ENCODE data around the gene PIP4K2B.

PIP4K2B gene

DNA sequence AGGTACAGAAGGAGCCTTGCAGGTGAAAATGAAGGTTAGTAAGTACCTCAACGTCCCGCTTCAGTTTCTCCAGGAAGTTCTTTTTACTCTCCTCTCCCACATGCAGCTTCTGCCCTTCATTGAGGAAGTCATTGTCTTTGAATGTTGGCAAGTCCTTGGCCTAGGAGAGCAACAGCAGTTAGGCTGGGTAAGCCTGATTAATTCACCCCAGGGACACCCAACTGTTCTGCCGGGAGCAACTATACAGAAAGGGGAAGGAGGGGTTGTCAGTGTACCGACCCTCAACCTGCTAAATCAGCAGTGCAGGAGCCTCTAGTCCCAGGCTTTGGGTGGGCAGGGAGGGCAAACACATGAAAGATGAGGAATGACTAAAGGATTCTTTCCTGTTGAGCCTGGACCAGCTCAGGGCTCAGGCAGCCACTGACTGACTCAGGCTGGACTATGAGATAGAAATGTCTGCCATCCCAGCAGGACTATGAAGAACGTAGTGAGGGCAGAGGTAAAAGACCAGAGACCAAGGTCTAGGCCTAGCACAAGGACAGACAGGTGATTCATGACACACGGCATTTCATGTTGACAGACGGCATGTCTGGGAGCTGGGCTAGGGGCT, 21.6 kb downstream of the PIP4K2B start:
- DNase-seq (ENCODE audit: low spot score), result no peak

GRCh38 chr17:38773258-38773657, 26.1 kb downstream of the PIP4K2B start:
- no peak for DNase-seq (ENCODE audit: low spot score)

GRCh38 chr17:38768417-38768816, 30.9 kb downstream of the PIP4K2B start:
- no peak for DNase-seq (ENCODE audit: low spot score)

- DNase-seq (ENCODE audit: low spot score), result no peak
Measured at GRCh38 chr17:38766341-38766740, 33.0 kb downstream of the PIP4K2B start.

GRCh38 chr17:38762231-38762630, 37.1 kb downstream of the PIP4K2B start:
- DNase-seq (ENCODE audit: low spot score), result no peak

DNA sequence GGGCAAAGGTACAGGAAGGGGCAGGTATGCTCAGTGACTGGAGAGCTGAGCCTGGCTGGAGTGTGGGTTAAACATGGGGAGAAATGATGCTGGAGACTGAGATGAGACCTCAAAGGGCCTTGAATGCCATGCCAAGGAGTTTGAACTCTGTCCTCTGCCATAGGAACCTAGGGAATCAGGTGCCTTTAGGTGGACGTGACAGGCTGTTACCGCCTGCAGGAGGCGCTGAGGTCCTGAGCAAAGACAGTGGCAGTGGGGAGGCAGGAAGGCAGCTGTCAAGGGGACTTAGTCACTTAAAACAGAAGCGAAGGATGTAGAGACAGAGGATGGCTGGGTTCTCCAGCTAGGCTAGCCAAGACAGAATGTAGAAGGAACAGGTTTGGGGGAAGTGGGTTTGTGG, 37.7 kb downstream of the PIP4K2B start:
- no peak for DNase-seq (ENCODE audit: low spot score)

DNA sequence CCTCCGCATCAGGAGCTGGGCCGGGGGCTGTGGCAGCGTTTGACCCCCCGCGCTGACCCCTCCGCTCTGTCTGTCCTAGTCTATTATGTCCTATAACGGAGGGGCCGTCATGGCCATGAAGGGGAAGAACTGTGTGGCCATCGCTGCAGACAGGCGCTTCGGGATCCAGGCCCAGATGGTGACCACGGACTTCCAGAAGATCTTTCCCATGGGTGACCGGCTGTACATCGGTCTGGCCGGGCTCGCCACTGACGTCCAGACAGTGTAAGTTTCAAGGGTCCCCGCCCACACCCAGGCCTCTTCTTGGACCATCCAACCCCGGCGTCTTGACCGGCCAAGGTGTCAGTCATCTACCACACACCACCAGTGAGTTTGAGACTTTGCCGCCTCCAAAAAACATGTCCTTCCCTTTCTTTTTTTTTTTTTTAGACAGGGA, 46.3 kb downstream of the PIP4K2B start:
- DNase-seq (ENCODE audit: low spot score), result no peak

GRCh38 chr17:38752308-38753070, 46.9 kb downstream of the PIP4K2B start, which contains the start of gene PSMB3:
PSMB3 (plus strand) TSS chr17:38752741; CDS start chr17:38752827, 86 bp downstream.
- peak; percentile 98 for DNase-seq (ENCODE audit: low spot score)

DNA sequence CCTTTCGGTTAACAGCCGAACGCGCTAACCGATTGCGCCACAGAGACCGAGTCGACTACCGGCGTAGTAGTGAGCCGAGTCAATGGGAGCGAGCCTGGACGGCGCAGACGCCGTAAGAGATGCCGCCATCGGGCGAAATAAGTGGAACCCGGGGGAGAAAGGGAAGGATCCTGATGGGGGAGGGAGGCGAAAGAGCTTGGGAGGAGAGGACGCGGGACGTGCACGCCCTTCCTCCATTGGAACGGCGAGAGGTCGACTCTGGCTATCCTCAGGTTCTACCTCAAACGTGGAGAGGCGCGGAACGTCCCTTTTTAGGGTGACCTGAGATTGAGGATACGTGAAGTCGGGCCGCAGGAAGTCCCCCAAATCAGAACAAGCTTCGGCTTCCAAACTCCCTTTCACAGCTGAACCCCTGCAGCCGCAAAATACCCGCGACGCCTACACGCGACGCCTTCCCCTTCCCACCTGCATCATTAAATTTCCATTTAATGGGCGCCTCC, 47.5 kb downstream of the PIP4K2B start:
- peak; percentile 58 for DNase-seq (ENCODE audit: low spot score)

DNA sequence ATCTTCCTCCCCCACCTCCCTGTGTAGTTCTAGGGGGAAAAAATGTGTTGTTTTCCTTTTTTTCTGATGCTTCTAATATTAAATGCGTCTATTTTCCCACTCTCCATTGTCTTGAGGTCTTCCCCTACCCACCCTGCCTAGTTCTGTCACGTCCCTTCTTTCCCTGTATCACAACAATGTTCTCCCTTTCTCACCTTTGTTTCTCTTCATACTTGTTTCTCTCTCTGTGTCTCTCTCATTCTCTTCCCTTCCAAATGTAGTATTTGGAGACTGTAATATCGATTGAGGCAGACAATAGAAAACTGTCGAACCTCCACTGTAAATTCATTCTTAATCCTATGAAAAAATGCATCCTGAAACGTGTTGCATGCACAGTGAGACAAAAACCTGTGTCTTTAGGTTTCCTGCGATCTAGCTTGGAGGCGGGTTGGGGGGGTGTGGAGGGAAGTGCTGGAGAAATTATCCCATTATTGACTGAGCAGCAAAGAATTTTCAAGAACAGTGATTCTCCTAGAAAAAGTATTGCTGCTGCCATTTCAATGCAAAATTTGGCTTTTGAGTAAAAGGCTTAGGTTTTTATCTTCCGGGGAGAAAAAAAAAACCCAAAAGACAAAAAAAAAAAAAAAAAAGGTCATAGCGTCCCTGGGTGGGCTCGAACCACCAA, 48.1 kb downstream of the PIP4K2B start:
- DNase-seq (ENCODE audit: low spot score), result no peak

DNA sequence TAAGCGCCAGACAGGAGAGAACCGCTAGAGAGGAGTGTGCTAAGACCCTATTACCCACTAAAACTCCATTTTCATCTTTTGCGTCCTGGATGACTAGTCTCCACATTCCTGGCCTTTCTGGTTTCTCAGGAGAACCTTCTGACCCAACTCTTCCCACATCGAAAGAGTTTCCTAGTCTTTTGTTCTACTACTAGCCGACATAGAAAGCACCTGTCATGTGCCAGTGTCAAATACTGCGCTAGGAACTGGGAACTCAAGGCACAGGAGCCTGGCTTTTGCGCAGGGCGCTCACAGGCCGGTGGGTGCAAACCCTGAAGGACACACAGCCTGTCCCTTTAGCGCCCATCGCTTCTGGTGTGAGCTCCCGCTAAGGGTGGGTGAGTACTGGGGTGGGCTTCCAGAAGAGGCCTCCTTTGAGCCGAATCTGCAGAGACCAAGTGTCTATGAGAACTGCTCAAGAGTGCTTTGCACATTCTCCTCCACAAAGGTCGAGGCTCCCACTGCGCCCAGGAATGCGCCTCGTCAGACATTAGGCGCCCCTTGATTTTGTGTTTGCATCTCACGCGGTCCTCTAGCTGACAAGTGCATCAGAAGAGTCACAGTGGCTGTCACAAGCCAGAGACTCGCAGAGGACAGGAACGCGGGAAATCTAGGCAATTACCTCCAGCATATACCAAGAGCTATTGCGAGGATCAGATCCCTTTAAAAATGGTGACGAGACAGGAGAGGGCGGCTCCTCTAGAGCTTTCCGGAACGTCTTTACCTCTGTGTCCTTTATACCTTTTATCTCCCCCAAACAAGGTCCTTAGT, 48.8 kb downstream of the PIP4K2B start:
- DNase-seq (ENCODE audit: low spot score), result no peak

GRCh38 chr17:38750044-38750311, 49.4 kb downstream of the PIP4K2B start:
- no peak for DNase-seq (ENCODE audit: low spot score)

- no peak for DNase-seq (ENCODE audit: low spot score)
Measured at GRCh38 chr17:38749223-38750043, 49.9 kb downstream of the PIP4K2B start.

GRCh38 chr17:38748892-38749222, 50.5 kb downstream of the PIP4K2B start:
- DNase-seq (ENCODE audit: low spot score), result no peak

DNA sequence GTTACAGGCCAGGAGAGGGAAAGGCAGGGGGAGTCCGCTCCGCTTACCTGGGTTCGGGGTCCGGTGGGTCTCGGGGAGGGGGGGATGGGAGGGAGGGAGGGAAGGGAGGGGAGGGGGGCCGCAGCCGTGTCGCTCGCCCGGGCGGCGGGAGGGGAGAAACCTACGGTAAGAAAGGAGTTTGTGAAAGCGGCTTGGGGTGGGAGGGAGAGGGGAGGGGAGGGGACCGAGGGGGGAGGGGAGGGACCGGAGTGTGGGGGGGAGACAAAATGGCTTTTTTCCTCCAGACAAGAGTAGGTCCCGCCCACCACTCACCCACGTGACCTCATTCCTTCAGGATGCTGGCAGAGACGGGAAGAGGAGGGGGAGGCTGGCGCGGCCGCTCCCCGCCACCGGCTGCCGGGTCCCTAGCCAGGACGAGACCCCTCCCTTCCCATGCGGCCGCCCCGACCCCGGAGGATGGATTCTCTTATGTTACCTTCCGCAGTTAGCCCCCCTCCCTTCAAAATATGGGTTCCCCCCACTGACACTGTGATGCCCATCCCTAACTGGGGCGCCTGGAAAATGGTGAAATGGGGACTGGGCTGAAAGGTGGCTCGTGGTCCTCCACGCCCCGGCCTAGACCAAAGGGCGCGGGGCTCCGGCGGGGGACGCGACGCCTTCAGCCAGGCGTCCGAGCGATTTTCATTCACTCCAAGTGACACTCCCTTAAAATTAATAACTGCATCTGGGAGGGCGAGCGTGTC, 51.0 kb downstream of the PIP4K2B start, which contains the start of gene PCGF2:
PCGF2 (minus strand) TSS at position 188 of the 743 bp plus-strand sequence. CDS start 7,934 bp downstream, outside the sequence.
- no peak for DNase-seq (ENCODE audit: low spot score)

DNA sequence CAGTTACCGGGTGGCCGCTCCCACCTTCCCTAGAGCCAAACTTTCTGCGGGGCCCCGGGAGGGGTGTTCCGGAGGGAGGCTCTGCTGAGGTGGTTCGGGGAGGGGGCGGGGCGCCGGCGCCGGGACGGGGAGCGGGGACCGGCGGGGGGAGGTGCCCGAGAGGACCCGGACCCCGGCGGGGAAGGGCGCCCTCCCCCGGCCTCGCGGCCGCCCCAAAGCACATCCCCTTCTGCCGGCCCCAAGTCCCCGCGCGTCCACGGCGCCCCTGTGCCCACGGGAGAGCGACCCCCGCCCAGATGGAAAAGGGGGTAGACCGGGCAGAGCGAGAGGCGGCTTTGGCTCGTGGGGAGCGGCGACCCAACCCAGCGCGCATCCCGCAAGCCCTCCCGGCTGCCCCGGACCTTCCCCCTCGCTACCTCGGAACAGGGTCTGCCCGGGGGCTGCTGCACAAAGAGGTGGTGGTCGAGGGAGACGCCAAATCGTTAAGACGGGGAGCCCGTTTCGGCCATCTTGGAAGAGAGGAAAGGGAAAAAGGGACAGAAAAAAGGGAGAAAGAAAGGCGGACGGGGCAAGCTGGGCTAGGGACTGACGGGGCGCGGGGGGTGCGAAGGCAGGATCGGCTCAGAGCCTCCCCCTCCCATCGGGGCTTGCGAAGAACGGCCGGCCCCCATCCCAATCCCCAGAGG, 51.8 kb downstream of the PIP4K2B start:
- no peak for DNase-seq (ENCODE audit: low spot score)

DNA sequence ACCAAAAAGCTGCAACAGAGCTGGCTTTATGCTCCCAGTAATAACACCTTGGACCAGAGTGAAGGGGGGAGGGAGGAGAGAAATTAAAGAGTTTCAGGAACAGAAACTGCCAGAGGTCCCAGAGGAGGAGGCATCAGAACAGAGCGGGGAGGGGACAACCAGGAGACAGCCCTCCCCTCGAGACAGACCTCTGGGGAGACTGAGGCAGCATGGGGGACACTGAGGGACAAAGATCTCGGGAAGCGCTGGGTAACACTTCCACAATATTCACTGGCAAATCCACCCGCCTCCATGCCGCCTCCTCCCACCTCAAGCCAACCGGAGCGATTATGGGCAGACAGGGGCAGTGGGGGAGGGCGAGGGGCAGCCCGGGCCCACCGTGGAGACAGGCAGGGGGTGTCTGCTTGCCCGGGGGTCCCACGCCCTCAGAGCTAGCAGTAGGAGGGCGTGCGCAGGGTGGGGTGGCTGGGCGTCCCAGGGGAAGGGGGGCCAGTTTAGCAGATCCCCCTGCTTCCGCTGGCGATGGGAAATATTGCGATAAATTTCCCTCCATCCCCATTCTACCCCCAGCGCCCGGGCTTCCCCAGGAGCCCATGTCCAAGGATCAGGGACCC, 52.4 kb downstream of the PIP4K2B start:
- peak; percentile 69 for DNase-seq (ENCODE audit: low spot score)

- no peak for DNase-seq (ENCODE audit: low spot score)
Measured at GRCh38 chr17:38746004-38746848, 53.1 kb downstream of the PIP4K2B start.

- no peak for DNase-seq (ENCODE audit: low spot score)
Measured at GRCh38 chr17:38745545-38745944, 53.8 kb downstream of the PIP4K2B start.
